Right atrium auricular region (tissue), 2 donors: Measurements from ENCODE around the gene GPR39. TPM values are rescaled to one million over a fixed set of nuclear protein-coding genes. Genes with fewer than 3 reads are reported as not detected.

Experiments
- DNase-seq: peaks from one replicate; pipeline ENCODE4 v3.0.0-alpha.2; 2019; ENCODE audit warnings: low spot score
- H3K27ac ChIP-seq, 2 donors: fragments of 200-600 bp; sonication (generic); 1 replicate in 1 of 2; 2 replicates in 1 of 2; pipeline ENCODE4 v1.5.1; 2016 to 2019
- H3K27me3 ChIP-seq, 2 donors: fragments of 200-600 bp; sonication (generic); one replicate each; pipeline versions ENCODE4 v1.5.1 to v1.6.0; 2017 to 2019
- H3K36me3 ChIP-seq: fragments of 200-600 bp; sonication (generic); one replicate; pipeline ENCODE4 v1.5.1; 2016
- H3K4me1 ChIP-seq, 2 donors: fragments of 200-600 bp; sonication (generic); one replicate each; pipeline versions ENCODE4 v1.5.1 to v1.6.0; 2017 to 2019
- H3K4me3 ChIP-seq, 2 donors: fragments of 200-600 bp; sonication (generic); 1 replicate in 1 of 2; 2 replicates in 1 of 2; pipeline ENCODE4 v1.5.1; 2017 to 2019; ENCODE audit warnings: mild to moderate bottlenecking in 1 of 2, moderate library complexity in 1 of 2
- H3K9me3 ChIP-seq, 2 donors: fragments of 200-600 bp; sonication (generic); one replicate each; pipeline ENCODE4 v1.5.1; 2019
- CTCF ChIP-seq, 2 donors: fragments of 200-600 bp; sonication (generic); IDR thresholded peaks; one replicate each; pipeline ENCODE4 v1.5.1; 2019; ENCODE audit warnings: antibody characterized with exemption in 2 of 2
- total RNA-seq, 2 donors: library from RNA; depleted of rRNA; stranded (reverse); fragments of >200 nt; gene quantifications; one replicate each; pipeline ENCODE4 v1.1.0, GENCODE V29; 2016

GPR39 gene
- total RNA-seq, 2 donors from 2014 or later, result 1.0 TPM; not detected in 1

- Histone ChIP-seq H3K4me3 (no peak overlapping the region), H3K4me1 (peaks cover 0 to 17% of the 10 kb centered on the region in 2 donors), H3K27ac (no peak overlapping the region), H3K27me3 (no peaks in the 10 kb centered on the region), H3K9me3 (no peaks in the 10 kb centered on the region), H3K36me3 (no peaks in the 10 kb centered on the region)
- DNase-seq, result no peak
- TF ChIP-seq CTCF (IDR thresholded peaks at IDR 0.05), result no peak
These were observed 3.3 kb downstream of the GPR39 start for GRCh38 chr2:132419941-132420340.

GRCh38 chr2:132420816-132421805 lies 4.5 kb downstream of the GPR39 start:
- no peak for DNase-seq
- no peak for TF ChIP-seq CTCF (IDR thresholded peaks at IDR 0.05)
- no peak overlapping the region for H3K27ac ChIP-seq
- H3K4me3 ChIP-seq, result no peak overlapping the region
- peaks cover 0 to 10% of the 10 kb centered on the region in 2 donors for H3K4me1 ChIP-seq
- no peaks in the 10 kb centered on the region for H3K27me3 ChIP-seq
- H3K36me3 ChIP-seq, result no peaks in the 10 kb centered on the region
- no peaks in the 10 kb centered on the region for H3K9me3 ChIP-seq

- Histone ChIP-seq H3K36me3 (no peaks in the 10 kb centered on the region), H3K27ac (no peak overlapping the region), H3K4me1 (no peaks in the 10 kb centered on the region), H3K4me3 (no peak overlapping the region), H3K9me3 (no peaks in the 10 kb centered on the region), H3K27me3 (no peaks in the 10 kb centered on the region)
- no peak for TF ChIP-seq CTCF (IDR thresholded peaks at IDR 0.05)
- DNase-seq, result no peak
These were observed 6.1 kb downstream of the GPR39 start for GRCh38 chr2:132422736-132423135.

GRCh38 chr2:132424526-132425121 lies 8.0 kb downstream of the GPR39 start:
- no peak for TF ChIP-seq CTCF (IDR thresholded peaks at IDR 0.05)
- H3K36me3 ChIP-seq, result no peaks in the 10 kb centered on the region
- H3K4me1 ChIP-seq, result no peaks in the 10 kb centered on the region
- H3K27ac ChIP-seq, result no peak overlapping the region
- DNase-seq, result no peak
- H3K4me3 ChIP-seq, result no peak overlapping the region
- H3K9me3 ChIP-seq, result no peaks in the 10 kb centered on the region
- H3K27me3 ChIP-seq, result no peaks in the 10 kb centered on the region

- H3K9me3 ChIP-seq, result no peaks in the 10 kb centered on the region
- H3K4me1 ChIP-seq, result no peaks in the 10 kb centered on the region
- DNase-seq, result no peak
- H3K36me3 ChIP-seq, result no peaks in the 10 kb centered on the region
- H3K4me3 ChIP-seq, result no peak overlapping the region
- no peak overlapping the region for H3K27ac ChIP-seq
- no peaks in the 10 kb centered on the region for H3K27me3 ChIP-seq
- no peak for TF ChIP-seq CTCF (IDR thresholded peaks at IDR 0.05)
These were observed 9.4 kb downstream of the GPR39 start for GRCh38 chr2:132426033-132426432.
